ENCODE measurements around the gene EZH1.
A peak's percentile ranks its signal among the peaks of the same experiment; 100 is the strongest.
"Not testable (repeated sequence)": the region's sequence is repeated elsewhere in the genome, so short reads cannot be mapped to it uniquely, and the experiment has no call there.

EZH1 gene

DNA sequence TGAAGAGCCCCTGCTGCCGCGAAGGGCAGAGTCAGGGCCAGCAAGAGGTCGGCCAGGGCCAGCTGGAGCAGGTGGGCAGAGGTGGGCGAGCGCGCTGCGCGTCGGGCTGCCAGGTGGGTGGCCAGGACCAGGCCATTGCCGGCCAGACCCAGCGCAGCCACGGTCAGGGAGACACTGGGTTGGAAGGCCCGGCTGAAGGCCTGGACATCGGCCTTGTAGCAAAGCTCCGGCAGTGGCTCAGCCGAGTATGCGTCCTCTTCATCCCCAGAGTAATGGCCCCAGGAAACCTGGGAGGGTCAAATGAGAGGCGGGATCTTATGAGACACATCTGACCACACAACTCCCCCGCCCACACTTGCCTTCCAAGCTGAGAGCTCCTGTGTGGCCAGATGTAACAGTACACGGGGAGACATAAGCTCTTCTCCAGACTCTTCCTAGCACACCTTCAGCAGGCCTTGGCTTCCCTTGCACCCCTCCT lies 64.5 kb downstream of the EZH1 start:
- no peak for DNase-seq

- DNase-seq: peak; percentile 67
These were observed 65.1 kb downstream of the EZH1 start for GRCh38 chr17:42679492-42680330.

GRCh38 chr17:42678951-42679491 lies 65.8 kb downstream of the EZH1 start:
- DNase-seq: no peak

- peak; percentile 85 for DNase-seq
These were observed 66.7 kb downstream of the EZH1 start for GRCh38 chr17:42677921-42678781.

GRCh38 chr17:42677012-42677857 lies 67.6 kb downstream of the EZH1 start:
- peak; percentile 100 for DNase-seq

GRCh38 chr17:42676424-42677011 lies 68.3 kb downstream of the EZH1 start, which contains the start of gene PLEKHH3:
Gene PLEKHH3, minus strand, starts transcription at chr17:42676994. Its CDS starts 431 bp downstream, at chr17:42676563.
- DNase-seq: no peak

- DNase-seq: no peak
These were observed 68.8 kb downstream of the EZH1 start for GRCh38 chr17:42675965-42676423.

- peak; percentile 8 for DNase-seq
These were observed 69.4 kb downstream of the EZH1 start for GRCh38 chr17:42675348-42675964.

DNA sequence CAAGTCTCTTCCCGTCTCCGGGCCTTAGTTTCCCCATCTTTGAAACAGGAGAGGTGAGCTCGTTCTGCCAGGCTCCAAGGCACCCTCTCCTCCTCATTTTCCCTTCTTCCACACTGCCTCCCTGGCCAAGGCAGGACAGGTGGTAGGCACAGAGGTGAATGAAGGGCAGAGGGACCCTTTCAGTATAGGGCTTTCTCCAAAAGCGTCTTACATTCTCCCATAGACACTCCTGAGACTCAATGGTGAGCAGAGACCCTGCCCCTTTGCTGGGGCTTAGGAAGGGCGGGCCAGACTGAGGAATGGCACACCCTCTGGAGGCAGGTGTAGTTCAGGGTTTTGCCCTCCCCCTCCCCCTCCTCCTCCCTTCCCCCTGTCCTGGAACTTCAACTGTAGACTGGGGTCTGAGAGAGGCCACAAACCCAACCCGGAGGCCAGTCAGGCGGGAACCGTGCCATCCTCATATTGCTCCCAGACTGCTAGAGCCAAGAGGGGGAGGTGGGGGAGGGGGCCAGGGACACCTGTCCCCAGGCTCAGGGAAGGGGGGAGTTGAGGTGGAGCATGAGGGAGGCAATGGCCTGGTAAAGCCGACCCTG lies 70.0 kb downstream of the EZH1 start:
- DNase-seq: no peak

DNA sequence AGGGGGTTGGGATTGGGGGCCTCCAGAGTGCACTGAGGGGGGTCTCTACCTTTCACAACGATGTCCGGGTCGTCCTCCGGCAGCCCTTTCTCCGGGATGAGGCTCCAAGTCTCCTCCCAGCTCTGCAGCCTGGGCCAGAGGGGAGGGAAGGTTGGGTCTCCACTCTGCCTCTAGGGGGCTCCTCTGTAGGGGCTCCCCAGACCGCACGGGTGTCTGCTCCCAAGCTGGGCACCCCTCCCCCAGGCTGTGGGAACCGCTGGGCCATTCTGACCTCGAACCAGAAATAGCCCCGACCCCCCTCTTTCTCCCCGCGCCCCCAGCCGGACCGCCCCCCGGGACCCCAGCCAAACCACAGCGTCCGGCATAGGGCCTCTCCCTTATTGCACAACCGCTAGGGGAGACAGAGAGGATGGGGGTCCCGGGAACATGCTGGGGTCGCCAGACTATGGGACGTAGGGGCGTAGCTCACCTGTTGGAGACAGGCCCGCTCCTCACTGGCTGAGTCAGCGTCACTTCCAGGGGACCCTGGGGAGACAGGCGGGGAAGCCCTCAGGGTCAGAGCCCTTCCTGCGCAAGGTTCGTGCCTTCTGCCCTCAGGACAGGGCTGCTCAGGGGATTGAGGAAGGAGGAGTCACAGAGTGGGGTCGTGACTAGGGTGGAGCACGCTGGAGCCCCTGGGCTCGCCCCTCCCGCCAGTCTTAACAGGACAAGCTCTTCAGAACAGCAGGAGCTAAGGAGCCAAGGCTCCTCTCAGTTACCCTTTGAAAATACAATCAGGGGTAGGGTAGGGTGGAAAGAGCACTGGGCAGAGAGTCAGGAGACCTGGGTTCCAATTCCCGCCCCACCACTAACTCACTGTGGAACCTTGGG lies 70.7 kb downstream of the EZH1 start:
- no peak for DNase-seq

GRCh38 chr17:42673266-42673884 lies 71.5 kb downstream of the EZH1 start:
- DNase-seq: no peak

GRCh38 chr17:42672038-42672437 lies 72.8 kb downstream of the EZH1 start:
- no peak for DNase-seq

DNA sequence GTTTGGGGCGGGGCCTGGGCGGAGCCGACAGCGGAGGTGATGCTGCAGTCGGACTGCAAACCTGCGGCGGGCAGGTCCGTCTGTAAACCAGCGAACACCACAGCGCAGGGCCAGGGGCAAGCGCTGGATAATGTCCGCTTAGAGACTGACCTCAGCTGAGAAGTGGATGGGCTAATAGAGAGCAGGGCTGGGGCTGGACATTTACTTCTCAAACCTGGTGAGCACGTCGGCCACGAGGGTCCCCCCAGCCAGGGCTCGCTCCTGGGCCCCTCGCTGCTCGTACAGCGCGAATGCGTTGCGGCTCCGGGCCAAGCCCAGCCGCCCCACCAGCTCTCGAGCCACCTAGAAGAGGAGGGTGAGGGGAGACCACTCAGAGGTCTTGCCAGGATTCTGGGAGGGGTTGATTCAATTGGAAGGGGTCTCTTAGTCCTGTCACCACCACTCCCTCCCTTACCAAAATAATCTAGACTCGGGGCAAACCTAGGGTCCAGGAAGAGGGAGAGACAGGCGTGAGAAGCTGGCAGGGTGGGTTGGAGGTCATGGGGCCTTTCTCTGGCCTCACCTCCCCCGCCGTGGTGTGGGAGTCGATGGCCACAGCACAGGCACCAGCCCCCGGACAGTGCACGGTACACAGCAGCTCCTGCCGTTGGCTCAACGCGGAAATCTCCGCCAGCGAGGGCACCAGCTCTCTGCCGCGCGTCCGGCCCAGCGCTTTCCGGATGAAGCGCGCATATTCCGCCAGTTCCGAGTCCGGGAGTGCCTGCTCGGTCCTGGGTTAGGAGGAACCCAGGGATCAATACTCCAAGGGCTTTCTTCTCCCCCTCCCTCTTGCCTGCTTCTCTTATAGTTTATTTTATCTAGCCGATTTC lies 73.8 kb downstream of the EZH1 start:
- DNase-seq: no peak

GRCh38 chr17:42669977-42670788 lies 74.7 kb downstream of the EZH1 start:
- no peak for DNase-seq

- no peak for DNase-seq
These were observed 75.2 kb downstream of the EZH1 start for GRCh38 chr17:42669705-42669976.

- DNase-seq: no peak
These were observed 77.5 kb downstream of the EZH1 start for GRCh38 chr17:42667088-42667951.

GRCh38 chr17:42666126-42666525 lies 78.7 kb downstream of the EZH1 start:
- not testable (repeated sequence) for DNase-seq

Measured in midbrain (tissue), 1 donor.